Mammary epithelial cell (primary cell): Measurements from ENCODE around the gene PNPT1.

Source experiments
- CTCF ChIP-seq, 2 donors: IDR thresholded peaks in 1 of 2; conservative IDR thresholded peaks in 1 of 2; 2 replicates each; pipeline ENCODE4 v1.5.1; 2011 to 2012; ENCODE audit warnings: inconsistent platforms in 2 of 2, low read length in 2 of 2, mild to moderate bottlenecking in 2 of 2, control low read depth in 1 of 2, low read depth in 1 of 2; ENCODE audit not compliant: insufficient read depth in 1 of 2; ENCODE audit errors: extremely low read depth in 1 of 2
- EZH2 ChIP-seq: IDR thresholded peaks from 2 replicates; pipeline ENCODE4 v1.6.1; 2012; ENCODE audit warnings: low read length, inconsistent platforms, borderline replicate concordance

GRCh38 chr2:55628931-55629330 lies 64.7 kb downstream of the PNPT1 start:
- no peak for TF ChIP-seq CTCF (conservative IDR thresholded peaks at IDR 0.05 in 1 of 2, IDR thresholded peaks at IDR 0.05 in 1 of 2; ENCODE audit: extremely low read depth in 1 of 2, insufficient read depth in 1 of 2, low read depth in 1 of 2, low read length in 2 of 2)
- TF ChIP-seq EZH2: no peak
